ENCODE measurements around the gene SMOC1. TPM values are rescaled to one million over a fixed set of nuclear protein-coding genes. Genes with fewer than 3 reads are reported as not detected.

The SMOC1 gene
- total RNA-seq, 1 experiment from 2014 or later: not detected

DNA sequence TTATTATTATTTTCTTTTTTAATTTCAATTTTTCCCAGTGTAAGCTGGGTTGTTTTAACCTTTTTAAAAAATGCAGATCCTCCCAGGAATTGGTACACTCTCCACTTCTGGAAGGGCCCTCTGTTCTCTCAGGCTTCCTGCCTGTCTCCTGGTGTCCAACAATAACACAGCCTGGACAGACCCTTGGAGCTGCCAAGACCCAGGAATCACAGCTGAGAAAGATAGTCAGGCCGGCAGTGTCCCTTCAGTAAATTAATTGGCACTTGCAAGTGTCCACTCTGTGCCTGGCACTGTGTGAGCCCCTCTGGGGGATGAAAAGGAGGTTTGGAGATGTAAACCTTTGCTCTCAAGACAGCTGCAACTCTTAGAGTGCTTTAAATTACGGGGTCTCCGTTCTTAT is 113.3 kb downstream of the SMOC1 start:
- no peak for DNase-seq
- Histone ChIP-seq H3F3A (ENCODE audit: insufficient read depth, low read depth) (no peaks in the 10 kb centered on the region), H3K27ac (no peak overlapping the region), H2AFZ (no peak overlapping the region), H3K36me3 (ENCODE audit: low read depth) (no peaks in the 10 kb centered on the region), H3K27me3 (ENCODE audit: insufficient read depth, low read depth) (no peaks in the 10 kb centered on the region), H3K9me3 (ENCODE audit: insufficient read depth, low read depth) (no peaks in the 10 kb centered on the region), H4K20me1 (ENCODE audit: insufficient read depth) (no peaks in the 10 kb centered on the region), H3K4me3 (no peak overlapping the region), H3K79me2 (ENCODE audit: low read depth) (no peaks in the 10 kb centered on the region), H3K4me2 (no peak overlapping the region), H3K4me1 (replicated peaks; ENCODE audit: insufficient read depth) (peaks cover 16% of the 10 kb centered on the region), H3K9me2 (ENCODE audit: insufficient read depth) (no peaks in the 10 kb centered on the region)
- BruUV-seq (replicated peaks): no TSS peak
- POLR2A ChIA-PET (ENCODE audit: unreplicated experiment): no interaction called here
- TF ChIP-seq, protein P1, sequence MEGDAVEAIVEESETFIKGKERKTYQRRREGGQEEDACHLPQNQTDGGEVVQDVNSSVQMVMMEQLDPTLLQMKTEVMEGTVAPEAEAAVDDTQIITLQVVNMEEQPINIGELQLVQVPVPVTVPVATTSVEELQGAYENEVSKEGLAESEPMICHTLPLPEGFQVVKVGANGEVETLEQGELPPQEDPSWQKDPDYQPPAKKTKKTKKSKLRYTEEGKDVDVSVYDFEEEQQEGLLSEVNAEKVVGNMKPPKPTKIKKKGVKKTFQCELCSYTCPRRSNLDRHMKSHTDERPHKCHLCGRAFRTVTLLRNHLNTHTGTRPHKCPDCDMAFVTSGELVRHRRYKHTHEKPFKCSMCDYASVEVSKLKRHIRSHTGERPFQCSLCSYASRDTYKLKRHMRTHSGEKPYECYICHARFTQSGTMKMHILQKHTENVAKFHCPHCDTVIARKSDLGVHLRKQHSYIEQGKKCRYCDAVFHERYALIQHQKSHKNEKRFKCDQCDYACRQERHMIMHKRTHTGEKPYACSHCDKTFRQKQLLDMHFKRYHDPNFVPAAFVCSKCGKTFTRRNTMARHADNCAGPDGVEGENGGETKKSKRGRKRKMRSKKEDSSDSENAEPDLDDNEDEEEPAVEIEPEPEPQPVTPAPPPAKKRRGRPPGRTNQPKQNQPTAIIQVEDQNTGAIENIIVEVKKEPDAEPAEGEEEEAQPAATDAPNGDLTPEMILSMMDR (conservative IDR thresholded peaks at IDR 0.05): no peak
- no peak for TF ChIP-seq EZH2 (IDR thresholded peaks at IDR 0.05; ENCODE audit: low read depth)
- CTCF ChIA-PET: no interaction called here
- intact Hi-C loops (cut with micrococcal nuclease; ENCODE audit: unreplicated experiment): no loop called here

DNA sequence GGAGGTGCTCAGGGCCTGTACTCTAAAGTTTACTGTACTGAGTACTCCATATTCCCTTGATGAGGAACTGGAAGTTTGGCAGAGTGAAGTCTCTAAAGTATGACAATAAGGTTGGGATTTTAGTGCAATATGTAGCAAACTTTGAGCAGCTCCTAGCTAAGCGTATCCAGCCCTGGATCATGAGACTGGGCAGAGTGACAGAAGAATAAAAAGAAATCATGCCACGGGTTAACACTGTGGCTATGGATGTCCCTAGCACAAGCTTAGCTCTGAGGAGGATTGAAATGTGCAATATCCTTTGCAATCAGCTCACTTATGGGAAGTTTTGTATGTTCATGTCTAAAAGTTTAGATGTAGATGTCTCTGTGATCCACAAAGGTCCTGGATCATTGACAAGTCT is 114.1 kb downstream of the SMOC1 start:
- no TSS peak for BruUV-seq (replicated peaks)
- H3K9me2 ChIP-seq (ENCODE audit: insufficient read depth): no peaks in the 10 kb centered on the region
- H3K9me3 ChIP-seq (ENCODE audit: insufficient read depth, low read depth): no peaks in the 10 kb centered on the region
- ChIA-PET CTCF (no interaction called here), POLR2A (ENCODE audit: unreplicated experiment) (no interaction called here)
- H2AFZ ChIP-seq: no peak overlapping the region
- H3K27me3 ChIP-seq (ENCODE audit: insufficient read depth, low read depth): no peaks in the 10 kb centered on the region
- H3K36me3 ChIP-seq (ENCODE audit: low read depth): no peaks in the 10 kb centered on the region
- no peak overlapping the region for H3K4me2 ChIP-seq
- no peak overlapping the region for H3K4me3 ChIP-seq
- no peaks in the 10 kb centered on the region for H3K79me2 ChIP-seq (ENCODE audit: low read depth)
- no peaks in the 10 kb centered on the region for H4K20me1 ChIP-seq (ENCODE audit: insufficient read depth)
- H3K27ac ChIP-seq: no peak overlapping the region
- peaks cover 3% of the 10 kb centered on the region for H3F3A ChIP-seq (ENCODE audit: insufficient read depth, low read depth)
- intact Hi-C loops (cut with micrococcal nuclease; ENCODE audit: unreplicated experiment): no loop called here
- peaks cover 23% of the 10 kb centered on the region for H3K4me1 ChIP-seq (replicated peaks; ENCODE audit: insufficient read depth)
- no peak for TF ChIP-seq EZH2 (IDR thresholded peaks at IDR 0.05; ENCODE audit: low read depth)
- TF ChIP-seq, protein P1 (conservative IDR thresholded peaks at IDR 0.05): no peak
- DNase-seq: no peak

DNA sequence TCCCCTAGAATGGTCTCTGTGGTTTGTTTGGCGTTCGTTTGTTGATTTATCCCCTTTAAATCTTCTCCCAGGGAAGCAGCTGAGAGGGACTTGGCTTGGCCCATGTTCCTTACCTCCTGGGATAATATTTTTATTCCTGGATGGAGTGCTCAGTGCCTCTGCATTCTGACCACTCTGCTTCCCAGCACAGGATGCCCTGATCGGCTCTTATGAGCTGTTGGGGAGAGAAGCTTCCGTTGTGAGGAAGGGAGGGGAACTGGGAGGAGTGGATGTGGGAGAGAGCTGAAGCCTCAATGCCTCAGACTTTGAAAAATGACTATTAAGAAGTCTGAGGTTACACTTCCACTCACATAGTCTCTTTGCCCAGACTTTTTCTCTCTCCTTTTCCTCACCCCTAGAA is 114.8 kb downstream of the SMOC1 start:
- CTCF ChIA-PET: no interaction called here
- no peak for DNase-seq
- intact Hi-C loops (cut with micrococcal nuclease; ENCODE audit: unreplicated experiment): no loop called here
- Histone ChIP-seq H3K79me2 (ENCODE audit: low read depth) (no peaks in the 10 kb centered on the region), H4K20me1 (ENCODE audit: insufficient read depth) (no peaks in the 10 kb centered on the region), H2AFZ (no peak overlapping the region), H3K9me3 (ENCODE audit: insufficient read depth, low read depth) (no peaks in the 10 kb centered on the region), H3K4me2 (no peak overlapping the region), H3K4me1 (replicated peaks; ENCODE audit: insufficient read depth) (peaks cover 29% of the 10 kb centered on the region), H3K27me3 (ENCODE audit: insufficient read depth, low read depth) (no peaks in the 10 kb centered on the region), H3K36me3 (ENCODE audit: low read depth) (no peaks in the 10 kb centered on the region), H3F3A (ENCODE audit: insufficient read depth, low read depth) (peaks cover 9% of the 10 kb centered on the region), H3K9me2 (ENCODE audit: insufficient read depth) (no peaks in the 10 kb centered on the region), H3K4me3 (no peak overlapping the region), H3K27ac (no peak overlapping the region)
- POLR2A ChIA-PET (ENCODE audit: unreplicated experiment): no interaction called here
- no TSS peak for BruUV-seq (replicated peaks)
- TF ChIP-seq EZH2 (IDR thresholded peaks at IDR 0.05; ENCODE audit: low read depth): no peak
- TF ChIP-seq, protein P1 (conservative IDR thresholded peaks at IDR 0.05): no peak
